OCI-LY3 (cell line): ENCODE results near the gene ROR2.

Source experiments
- H2AFZ ChIP-seq: fragments of 200-600, 300-600 bp; shearing (Covaris generic); 2 replicates; pipeline ENCODE4 v1.6.0; 2014; ENCODE audit warnings: antibody characterized with exemption, low read depth, low read length
- H3K27ac ChIP-seq: fragments of 200-600, 300-600 bp; sonication (generic); 2 replicates; pipeline ENCODE4 v1.5.1; 2014; ENCODE audit warnings: mild to moderate bottlenecking, low read length, moderate library complexity, mixed read lengths
- H3K27me3 ChIP-seq: fragments of 200-600, 300-600 bp; sonication (generic); 2 replicates; pipeline ENCODE4 v1.6.1; 2014; ENCODE audit warnings: low read depth, low read length, mixed read lengths
- H3K36me3 ChIP-seq: fragments of 200-600, 300-600 bp; sonication (generic); replicated peaks from 2 replicates; pipeline ENCODE3; 2014; ENCODE audit warnings: low read depth, low read length, mixed read lengths
- H3K4me1 ChIP-seq: fragments of 300-600, 200-600 bp; sonication (generic); 2 replicates; pipeline ENCODE4 v1.6.1; 2014; ENCODE audit warnings: low read length, mixed read lengths
- H3K4me2 ChIP-seq: fragments of 200-600, 300-600 bp; sonication (generic); 2 replicates; pipeline ENCODE4 v1.6.1; 2014; ENCODE audit warnings: low read length, mixed read lengths
- H3K4me3 ChIP-seq: fragments of 300-600, 200-600 bp; sonication (generic); 2 replicates; pipeline ENCODE4 v1.5.1; 2014; ENCODE audit warnings: antibody characterized with exemption, mild to moderate bottlenecking, low read length, moderate library complexity
- H3K79me2 ChIP-seq: fragments of 300-600, 200-600 bp; shearing (Covaris generic); 2 replicates; pipeline ENCODE4 v1.6.1; 2014; ENCODE audit warnings: mild to moderate bottlenecking, low read length, mixed read lengths
- H3K9ac ChIP-seq: fragments of 300-600, 200-600 bp; shearing (Covaris generic); 2 replicates; pipeline ENCODE4 v1.6.0; 2014; ENCODE audit warnings: mild to moderate bottlenecking, low read length, moderate library complexity
- H3K9me3 ChIP-seq: fragments of 200-600, 300-600 bp; shearing (Covaris generic); 2 replicates; pipeline ENCODE4 v1.6.1; 2014; ENCODE audit warnings: low read length, mixed read lengths; ENCODE audit not compliant: insufficient read depth
- H4K20me1 ChIP-seq: fragments of 200-600, 300-600 bp; sonication (generic); 2 replicates; pipeline ENCODE4 v1.6.1; 2016; ENCODE audit warnings: low read length, mixed read lengths; ENCODE audit not compliant: insufficient read depth
- EZH2phosphoT487 ChIP-seq: fragments of 200-600 bp; shearing (Covaris generic); IDR thresholded peaks from 2 replicates; pipeline ENCODE4 v1.6.1; 2018; ENCODE audit warnings: antibody characterized with exemption, mixed run types, low read depth
- TF ChIP-seq, protein P1 (sequence below): fragments of 200-600, 300-600 bp; sonication (generic); IDR thresholded peaks from 2 replicates; pipeline ENCODE4 v1.5.1; 2014; ENCODE audit warnings: antibody characterized with exemption, low read length, low read depth

The ROR2 gene

DNA sequence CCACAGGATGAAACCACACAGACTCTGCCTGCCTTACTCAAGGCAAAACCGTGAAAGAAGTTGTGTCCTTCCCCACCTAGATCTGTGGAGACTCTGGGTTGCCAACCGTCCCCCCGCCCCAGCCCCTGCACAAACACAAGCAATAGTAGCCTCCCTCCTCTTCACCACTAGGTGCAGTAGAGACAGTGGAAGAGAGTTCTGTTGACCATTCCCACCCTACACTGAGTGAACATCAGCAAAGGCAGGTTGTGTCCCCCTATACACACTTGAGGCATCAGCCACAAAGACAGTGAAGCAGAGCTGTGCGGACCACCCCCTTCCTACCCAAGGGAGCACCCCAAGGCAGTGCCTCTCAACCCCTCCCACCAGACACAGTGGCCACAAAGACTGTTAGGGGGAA, 302.7 kb downstream of the ROR2 start:
- H2AFZ ChIP-seq: no peak overlapping the region
- no peak overlapping the region for H3K4me3 ChIP-seq
- no peak overlapping the region for H3K9ac ChIP-seq
- no peaks in the 10 kb centered on the region for H3K79me2 ChIP-seq
- H3K9me3 ChIP-seq: no peaks in the 10 kb centered on the region
- H3K27me3 ChIP-seq: peaks cover 12% of the 10 kb centered on the region
- H3K36me3 ChIP-seq: no peaks in the 10 kb centered on the region
- H4K20me1 ChIP-seq: no peaks in the 10 kb centered on the region
- H3K4me2 ChIP-seq: no peak overlapping the region
- peaks cover 12% of the 10 kb centered on the region for H3K4me1 ChIP-seq
- no peak for TF ChIP-seq EZH2phosphoT487
- TF ChIP-seq, protein P1, sequence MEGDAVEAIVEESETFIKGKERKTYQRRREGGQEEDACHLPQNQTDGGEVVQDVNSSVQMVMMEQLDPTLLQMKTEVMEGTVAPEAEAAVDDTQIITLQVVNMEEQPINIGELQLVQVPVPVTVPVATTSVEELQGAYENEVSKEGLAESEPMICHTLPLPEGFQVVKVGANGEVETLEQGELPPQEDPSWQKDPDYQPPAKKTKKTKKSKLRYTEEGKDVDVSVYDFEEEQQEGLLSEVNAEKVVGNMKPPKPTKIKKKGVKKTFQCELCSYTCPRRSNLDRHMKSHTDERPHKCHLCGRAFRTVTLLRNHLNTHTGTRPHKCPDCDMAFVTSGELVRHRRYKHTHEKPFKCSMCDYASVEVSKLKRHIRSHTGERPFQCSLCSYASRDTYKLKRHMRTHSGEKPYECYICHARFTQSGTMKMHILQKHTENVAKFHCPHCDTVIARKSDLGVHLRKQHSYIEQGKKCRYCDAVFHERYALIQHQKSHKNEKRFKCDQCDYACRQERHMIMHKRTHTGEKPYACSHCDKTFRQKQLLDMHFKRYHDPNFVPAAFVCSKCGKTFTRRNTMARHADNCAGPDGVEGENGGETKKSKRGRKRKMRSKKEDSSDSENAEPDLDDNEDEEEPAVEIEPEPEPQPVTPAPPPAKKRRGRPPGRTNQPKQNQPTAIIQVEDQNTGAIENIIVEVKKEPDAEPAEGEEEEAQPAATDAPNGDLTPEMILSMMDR: no peak
- no peak overlapping the region for H3K27ac ChIP-seq

DNA sequence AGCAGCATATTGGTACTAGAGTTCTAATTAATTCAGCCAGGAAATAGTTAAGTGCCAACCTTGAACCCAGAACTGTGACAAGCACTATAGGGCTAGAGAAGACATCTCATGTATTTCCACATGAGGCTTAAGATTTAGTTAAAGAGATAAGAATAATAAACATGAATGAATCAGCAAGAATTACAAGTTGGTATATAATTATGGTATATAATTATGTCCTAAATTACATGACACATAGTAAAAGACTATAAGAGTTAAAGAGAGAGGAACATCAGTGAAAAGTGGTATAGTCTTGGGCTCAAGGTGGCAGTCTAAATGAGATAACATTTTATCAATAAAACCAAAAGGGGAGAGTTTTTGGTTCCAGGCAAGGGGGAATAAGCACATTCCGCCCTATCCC, 303.3 kb downstream of the ROR2 start:
- Histone ChIP-seq H3K36me3 (no peaks in the 10 kb centered on the region), H3K4me2 (no peak overlapping the region)

DNA sequence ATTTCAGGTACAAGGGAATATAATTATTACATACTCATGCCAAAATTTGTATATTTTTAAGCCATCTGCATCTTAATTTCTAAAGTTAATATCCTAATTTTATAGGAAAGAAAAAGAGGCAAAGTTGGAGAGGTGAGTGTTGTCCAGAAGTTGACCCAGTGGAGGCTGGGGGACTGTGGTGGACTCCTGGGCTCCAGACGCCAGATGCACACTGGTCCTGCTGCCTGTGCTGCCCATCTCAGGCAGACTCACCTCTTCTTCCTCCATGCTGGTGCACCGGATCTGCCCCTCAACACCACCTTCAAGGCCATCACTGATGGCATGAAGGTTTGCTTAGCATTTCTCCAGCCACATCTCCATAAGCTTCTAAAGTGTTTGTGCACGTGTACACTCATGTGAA, 305.6 kb downstream of the ROR2 start:
- H3K4me2 ChIP-seq: no peak overlapping the region
- peaks cover 5% of the 10 kb centered on the region; the same call in 1 of the 2 replicates for H3K27me3 ChIP-seq
- H3K79me2 ChIP-seq: no peaks in the 10 kb centered on the region
- H3K9me3 ChIP-seq: no peaks in the 10 kb centered on the region
- no peak overlapping the region for H2AFZ ChIP-seq
- no peak overlapping the region for H3K4me3 ChIP-seq
- H4K20me1 ChIP-seq: no peaks in the 10 kb centered on the region
- TF ChIP-seq, protein P1: no peak
- TF ChIP-seq EZH2phosphoT487: no peak
- H3K27ac ChIP-seq: no peak overlapping the region
- peaks cover 12% of the 10 kb centered on the region for H3K4me1 ChIP-seq
- no peaks in the 10 kb centered on the region for H3K36me3 ChIP-seq
- H3K9ac ChIP-seq: no peak overlapping the region

More for the DNA sequence above, 303.3 kb downstream of the ROR2 start:
- no peak overlapping the region for H3K4me3 ChIP-seq
- TF ChIP-seq, protein P1: no peak
- no peak for TF ChIP-seq EZH2phosphoT487
- no peaks in the 10 kb centered on the region for H3K9me3 ChIP-seq
- H3K27ac ChIP-seq: no peak overlapping the region
- H2AFZ ChIP-seq: no peak overlapping the region
- H3K79me2 ChIP-seq: no peaks in the 10 kb centered on the region
- peaks cover 12% of the 10 kb centered on the region for H3K4me1 ChIP-seq
- H3K9ac ChIP-seq: no peak overlapping the region
- H3K27me3 ChIP-seq: peaks cover 12% of the 10 kb centered on the region
- H4K20me1 ChIP-seq: no peaks in the 10 kb centered on the region

DNA sequence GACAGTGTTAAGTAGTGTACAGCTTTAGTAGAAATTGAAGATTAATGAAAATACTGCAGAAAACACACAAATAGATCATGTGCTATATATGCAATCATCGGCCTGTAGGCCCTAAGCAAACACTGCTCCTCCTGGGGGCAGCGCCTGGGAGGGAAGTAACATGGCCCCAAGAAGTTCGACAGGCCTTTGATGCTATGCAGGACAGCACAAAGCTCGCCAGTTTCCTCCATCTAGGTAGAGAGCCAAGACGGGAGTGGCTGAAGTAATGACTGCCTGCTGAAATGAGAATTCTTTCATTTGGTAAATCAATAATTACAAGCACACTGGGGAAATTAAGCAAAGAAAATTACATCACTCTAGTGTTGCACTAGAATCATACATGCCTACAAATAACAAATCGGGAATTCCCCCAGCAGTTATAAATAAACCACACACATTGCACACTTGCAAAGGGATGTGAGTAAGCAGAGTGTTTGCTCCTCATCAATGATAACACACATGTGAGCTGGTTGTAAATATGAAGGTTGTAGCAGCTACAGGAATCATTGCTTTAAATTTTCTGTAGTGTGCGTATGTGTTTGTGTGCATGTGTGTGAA, 306.4 kb downstream of the ROR2 start:
- TF ChIP-seq EZH2phosphoT487: no peak
- TF ChIP-seq, protein P1: no peak
- Histone ChIP-seq H3K4me1 (peaks cover 12% of the 10 kb centered on the region), H4K20me1 (no peaks in the 10 kb centered on the region), H3K4me2 (no peak overlapping the region), H3K9me3 (no peaks in the 10 kb centered on the region), H3K27ac (no peak overlapping the region), H3K4me3 (no peak overlapping the region), H3K27me3 (no peaks in the 10 kb centered on the region), H3K36me3 (no peaks in the 10 kb centered on the region), H3K9ac (no peak overlapping the region), H2AFZ (no peak overlapping the region), H3K79me2 (no peaks in the 10 kb centered on the region)
